Stimulated activated CD4-positive, alpha-beta T cell treated with anti-CD3 and anti-CD28 coated beads, Interleukin-4, amount 100 ng/mL, for 4 hours (primary cell): Measurements from ENCODE around the gene NFYC.
"Not testable (repeated sequence)": the region's sequence is repeated elsewhere in the genome, so short reads cannot be mapped to it uniquely, and the experiment has no call there.

Experiments
- DNase-seq, 2 experiments: peaks; one replicate each; pipeline ENCODE4 v3.0.0-alpha.2; 2020

NFYC gene

GRCh38 chr1:40665335-40666171 lies 26.0 kb upstream of the NFYC start, which contains the start of gene RIMS3:
RIMS3 (minus strand) TSS chr1:40665682; CDS start chr1:40641925, 23,757 bp downstream.
- peak; percentile 76 to 85 for DNase-seq

DNA sequence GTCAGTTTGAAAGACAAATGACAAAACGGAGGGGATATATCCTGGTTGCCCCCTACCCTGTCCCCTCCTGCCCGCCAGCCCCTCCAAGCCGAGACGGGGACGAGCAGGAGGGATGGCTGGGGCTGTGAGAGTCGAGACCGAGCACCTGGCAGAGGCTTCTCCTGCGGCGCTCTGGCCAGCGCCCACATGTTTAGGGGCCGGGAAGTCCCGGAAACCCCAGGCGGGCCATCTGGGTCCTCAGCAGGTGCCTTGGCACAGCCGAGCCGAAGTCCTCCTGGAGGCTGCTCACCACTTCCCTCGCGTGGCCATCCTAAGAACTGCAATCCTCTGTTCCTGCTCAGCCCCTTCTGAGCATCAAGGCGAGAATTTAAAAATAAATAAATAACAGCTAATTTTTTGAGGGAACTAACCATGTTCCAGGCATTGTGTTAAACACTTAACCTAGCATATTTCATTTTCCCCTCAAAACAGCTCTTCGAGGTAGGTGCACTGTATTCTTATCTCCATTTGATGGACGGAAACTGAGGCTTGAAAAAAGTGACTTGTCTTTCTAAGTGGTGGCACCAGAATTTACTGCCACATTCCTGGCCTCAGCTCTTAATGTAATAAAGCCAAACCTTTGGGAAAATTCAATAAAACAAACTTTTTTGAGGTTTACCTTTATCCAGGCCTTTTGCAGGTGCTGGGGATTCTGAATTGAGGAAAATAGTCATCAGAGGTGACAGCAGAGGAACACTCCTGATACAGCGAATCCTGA lies 22.6 kb upstream of the NFYC start:
- DNase-seq: peak; percentile 77 to 82

DNA sequence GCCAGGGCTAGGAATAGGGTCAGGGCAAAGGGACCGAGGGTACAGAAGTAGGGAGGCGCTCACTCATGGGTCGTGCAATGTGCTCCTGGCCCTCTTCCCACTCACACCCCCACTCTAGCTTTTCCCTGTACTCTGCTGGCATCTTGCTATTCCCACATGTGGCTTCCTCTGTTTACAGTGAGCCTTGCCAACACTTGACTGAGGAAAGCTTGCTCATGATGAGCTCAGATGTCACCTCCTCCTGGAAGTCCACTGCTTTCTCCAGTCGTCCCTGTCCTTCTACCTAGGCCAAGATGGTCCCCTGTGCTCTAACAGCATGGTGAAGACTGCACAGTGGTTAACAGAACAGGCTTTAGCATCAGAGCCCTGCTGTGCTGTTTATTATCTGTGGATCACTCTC lies 18.1 kb upstream of the NFYC start:
- DNase-seq: no peak

DNA sequence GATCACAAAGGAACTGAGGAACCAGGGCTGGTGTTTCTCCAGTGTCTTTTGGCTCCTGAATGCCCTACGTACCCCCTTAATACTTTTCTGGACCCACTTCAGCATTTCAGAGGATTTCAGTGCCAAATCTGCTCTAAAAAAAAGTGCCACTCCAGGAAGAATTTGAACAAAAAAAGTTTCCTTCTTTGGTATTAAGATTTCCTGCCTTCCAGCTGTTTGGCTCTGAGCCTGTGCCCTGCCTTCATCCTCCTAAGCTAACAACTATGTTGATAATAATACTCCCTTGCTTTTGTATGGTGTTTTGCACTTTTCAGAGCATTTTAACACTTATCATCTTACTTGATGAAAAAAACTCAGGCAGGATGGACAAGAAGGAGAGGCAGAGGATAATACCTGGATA lies 15.0 kb upstream of the NFYC start:
- DNase-seq: no peak

GRCh38 chr1:40679165-40679953 lies 12.1 kb upstream of the NFYC start:
- DNase-seq: no peak

- DNase-seq: no peak
Observed at GRCh38 chr1:40684669-40685068, 6.8 kb upstream of the NFYC start.

DNA sequence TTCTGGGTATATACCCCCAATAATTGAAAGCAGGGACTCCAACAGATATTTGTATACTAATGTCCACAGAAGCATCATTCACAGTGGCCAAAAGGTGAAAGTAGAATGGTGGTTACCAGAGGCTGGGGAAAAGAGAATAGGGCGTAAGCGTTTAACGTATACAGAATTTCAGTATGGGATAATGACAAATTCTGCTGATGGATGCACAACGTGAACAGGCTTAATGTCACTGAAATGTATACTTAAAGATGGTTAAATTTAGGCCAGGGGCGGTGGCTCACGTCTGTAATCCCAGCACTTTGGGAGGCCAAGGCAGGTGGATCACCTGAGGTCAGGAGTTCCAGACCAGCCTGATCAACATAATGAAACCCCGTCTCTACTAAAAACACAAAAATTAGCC lies 4.4 kb upstream of the NFYC start:
- no peak for DNase-seq

- DNase-seq: no peak
Observed at GRCh38 chr1:40687661-40688060, 3.8 kb upstream of the NFYC start.

GRCh38 chr1:40689737-40690136 lies 1.8 kb upstream of the NFYC start:
- no peak for DNase-seq

GRCh38 chr1:40690771-40691537 lies 550 bp upstream of the NFYC start:
- DNase-seq: no peak

- no peak for DNase-seq
Observed at GRCh38 chr1:40692429-40692895, 958 bp downstream of the NFYC start.

DNA sequence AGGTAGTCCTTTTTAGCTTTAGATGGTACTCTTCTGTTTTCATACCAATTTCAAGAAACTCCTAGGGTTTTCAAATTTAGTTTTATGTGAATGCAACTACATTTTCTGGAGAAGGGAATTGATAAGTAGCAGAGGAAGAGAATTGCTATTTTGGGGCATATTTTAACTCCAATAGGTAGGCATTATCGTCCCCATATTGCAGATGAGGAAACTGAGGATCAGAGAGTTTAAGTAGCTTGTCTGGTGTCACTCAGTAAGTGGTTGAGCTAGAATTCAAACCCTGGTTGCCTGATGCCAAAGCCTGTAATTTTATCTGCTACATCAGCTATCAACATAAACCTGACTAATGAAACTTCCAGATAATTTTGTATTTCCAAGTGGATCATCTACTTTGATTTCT lies 1.9 kb downstream of the NFYC start:
- DNase-seq: no peak

- DNase-seq: no peak
Observed at GRCh38 chr1:40694353-40694874, 2.9 kb downstream of the NFYC start.

GRCh38 chr1:40696294-40696693 lies 4.8 kb downstream of the NFYC start:
- no peak for DNase-seq

GRCh38 chr1:40697436-40697835 lies 5.9 kb downstream of the NFYC start:
- no peak for DNase-seq

DNA sequence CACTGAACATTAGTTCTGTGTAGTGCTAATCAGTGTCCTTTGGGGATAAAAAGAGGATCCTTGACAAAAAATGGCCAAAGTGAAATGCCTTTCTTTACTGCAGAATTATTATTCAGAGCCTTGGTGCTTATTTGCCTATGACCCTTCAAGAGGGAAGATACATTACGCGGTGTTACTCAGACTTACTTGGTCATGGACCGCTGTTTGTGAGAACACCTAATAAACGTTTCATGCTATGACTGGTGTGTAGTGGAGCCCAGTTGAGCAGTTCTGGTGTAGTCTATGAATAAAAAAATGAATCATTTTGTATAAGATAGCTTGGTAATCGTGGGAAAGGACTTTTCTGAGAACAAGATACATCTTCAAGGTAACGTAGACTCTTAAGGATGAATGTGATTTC lies 8.3 kb downstream of the NFYC start:
- no peak for DNase-seq

DNA sequence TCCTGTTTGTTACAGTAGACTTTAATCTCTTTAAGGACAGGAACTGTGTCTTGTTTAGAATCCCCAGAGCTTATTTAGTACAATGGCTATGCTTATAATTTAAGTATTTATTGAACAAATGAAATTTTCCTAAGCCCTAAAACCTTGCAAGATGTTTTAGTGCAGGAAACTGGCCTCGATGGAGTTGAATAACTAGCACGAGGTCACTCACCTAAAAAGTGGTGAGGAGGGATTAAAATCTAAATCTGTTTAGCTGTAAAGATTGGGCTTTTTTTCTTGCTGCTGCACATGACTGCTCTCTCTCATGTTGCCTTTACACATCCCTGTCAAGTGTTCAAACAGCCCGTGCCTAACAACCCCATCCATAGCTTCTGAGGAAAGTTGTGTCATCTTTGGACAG lies 10.2 kb downstream of the NFYC start:
- DNase-seq: no peak

GRCh38 chr1:40702810-40703209 lies 11.3 kb downstream of the NFYC start:
- not testable (repeated sequence) for DNase-seq

DNA sequence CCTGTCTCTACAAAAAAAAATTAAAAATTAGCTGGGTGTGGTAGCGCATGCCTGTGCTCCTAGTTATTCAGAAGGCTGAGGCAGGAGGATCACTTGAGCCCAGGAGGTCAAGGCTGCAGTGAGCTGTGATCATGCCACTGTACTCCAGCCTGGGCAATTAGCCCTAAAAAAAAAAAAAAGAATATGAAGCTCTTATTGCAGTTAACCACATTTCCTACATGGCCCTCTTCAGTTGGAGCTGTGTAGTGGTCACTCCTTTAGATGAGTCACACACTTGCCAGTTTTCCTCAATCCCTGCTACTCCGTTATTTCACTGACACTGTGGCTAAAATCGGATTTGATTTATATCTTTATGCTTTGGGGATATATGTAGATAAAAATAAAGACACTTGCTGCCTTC lies 11.8 kb downstream of the NFYC start:
- DNase-seq: no peak

DNA sequence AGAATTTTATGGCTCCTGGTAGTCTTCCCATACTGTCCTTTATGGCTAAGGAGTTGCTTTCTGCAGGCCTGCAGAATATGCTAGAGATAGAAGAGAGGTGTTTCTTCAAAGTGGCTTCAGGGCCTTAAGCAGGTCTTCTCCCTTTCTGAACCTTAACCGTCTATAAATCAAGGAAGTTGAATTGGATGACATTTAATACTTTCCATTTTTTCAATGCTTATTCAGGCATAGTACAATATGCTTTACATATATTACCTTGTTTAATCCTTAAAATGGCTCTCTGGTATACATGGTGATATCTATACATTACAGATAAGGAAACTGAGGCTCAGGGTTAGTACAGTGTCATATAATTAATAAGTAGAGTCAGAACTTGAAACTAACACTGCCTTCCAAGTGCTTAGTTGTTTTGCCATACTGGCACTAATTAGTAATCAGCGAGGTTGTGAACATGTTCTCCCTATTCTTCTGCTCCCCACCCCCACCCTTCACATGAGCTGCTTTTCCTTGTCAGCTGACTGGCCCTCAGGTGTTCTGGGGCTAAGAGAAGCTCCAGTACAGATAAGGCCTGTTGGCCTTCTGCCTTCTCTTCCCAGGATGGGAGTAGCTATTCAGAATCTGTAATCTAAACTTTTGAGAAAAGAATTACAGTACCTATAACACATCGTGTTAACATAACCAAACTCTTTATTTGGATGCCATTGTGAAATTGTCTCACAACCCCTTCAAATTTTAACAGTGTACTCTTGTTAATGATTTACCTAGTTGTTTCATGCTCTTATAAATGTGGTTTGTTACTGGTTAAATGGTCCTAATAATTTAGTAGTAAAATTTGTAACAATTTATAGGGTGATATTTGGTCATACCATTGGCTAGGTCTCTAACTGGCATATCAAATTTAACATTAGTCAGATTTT lies 13.6 kb downstream of the NFYC start:
- DNase-seq: no peak

DNA sequence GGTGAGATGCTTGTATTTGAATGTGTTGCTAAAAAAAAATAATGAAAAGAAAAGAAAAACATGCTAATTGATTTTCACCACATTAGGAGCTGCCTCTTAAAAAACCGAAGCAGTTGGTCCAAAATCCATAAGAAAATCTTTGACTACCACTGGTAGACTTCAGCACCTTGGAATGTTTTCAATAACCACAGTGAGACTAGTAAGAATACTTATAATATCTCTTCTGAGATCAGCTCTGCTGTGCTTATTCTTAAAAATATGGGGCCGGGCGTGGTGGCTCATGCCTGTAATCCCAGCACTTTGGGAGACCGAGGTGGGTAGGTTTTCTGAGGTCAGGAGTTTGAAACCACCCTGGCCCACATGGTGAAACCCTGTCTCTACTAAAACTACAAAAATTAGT lies 15.1 kb downstream of the NFYC start:
- no peak for DNase-seq
